NCI-H146 treated with DMSO at 0.1 percent for 48 hours (cell line): Measurements from ENCODE around the gene TENM4.

Experiments
- DNase-seq: peaks from one replicate; lab custom pipeline; 2025; ENCODE audit not compliant: unreplicated experiment; lab: John Stamatoyannopoulos, UW

TENM4 gene

DNA sequence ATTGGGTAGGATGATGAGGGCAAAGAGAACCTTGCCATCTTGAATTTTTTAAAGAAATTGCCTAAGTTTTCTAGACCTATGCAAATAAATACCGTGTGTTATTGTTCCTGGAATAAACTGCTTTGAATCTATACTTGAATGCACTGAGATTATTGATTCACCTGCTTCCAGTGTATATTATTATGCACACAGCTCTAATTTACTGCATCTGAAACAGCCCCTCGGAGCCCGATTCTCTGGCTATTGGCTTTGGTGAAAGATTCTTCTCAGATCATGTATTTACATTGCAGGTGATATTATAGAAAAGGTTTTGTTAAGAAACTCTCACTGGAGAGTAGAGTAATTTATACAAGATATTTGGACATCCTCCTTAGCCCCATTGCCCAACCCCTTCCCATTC, 254.2 kb downstream of the TENM4 start:
- no peak for DNase-seq

DNA sequence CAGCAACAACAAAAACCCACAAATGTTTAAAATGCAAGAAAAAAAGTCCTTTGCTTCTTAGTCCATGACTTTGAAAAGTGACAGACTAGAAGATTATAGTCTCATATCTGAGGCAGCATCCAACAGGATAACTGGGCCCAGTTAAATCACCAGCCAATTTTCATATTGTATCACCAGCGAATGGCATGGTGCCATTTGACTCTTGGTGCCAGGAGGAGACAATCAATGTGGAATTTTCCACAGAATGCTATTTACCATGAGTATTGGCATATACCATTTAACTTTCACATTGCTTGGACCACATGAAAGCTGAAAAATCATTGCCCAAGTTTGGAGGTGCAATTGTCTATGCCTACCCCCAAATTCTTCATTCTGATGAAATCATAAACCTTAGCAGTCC, 255.5 kb downstream of the TENM4 start:
- no peak for DNase-seq

DNA sequence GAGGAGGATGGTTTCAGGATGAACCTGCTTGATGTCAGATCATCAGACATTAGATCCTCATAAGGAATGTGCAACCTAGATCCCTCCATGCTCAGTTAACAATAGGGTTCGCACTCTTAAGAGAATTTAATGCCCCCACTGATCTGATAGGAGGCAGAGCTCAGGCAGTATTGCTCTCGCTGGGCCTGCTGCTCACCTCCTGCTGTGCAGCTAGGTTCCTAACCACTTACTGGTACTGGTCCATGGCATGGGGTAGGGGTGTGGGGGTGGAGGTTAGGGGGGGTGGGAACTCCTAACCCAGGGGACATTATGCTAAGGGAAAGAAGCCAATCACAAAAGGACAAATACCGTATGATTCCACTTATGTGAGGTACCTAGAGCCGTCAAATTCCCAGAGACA, 256.5 kb downstream of the TENM4 start:
- DNase-seq, result no peak

DNA sequence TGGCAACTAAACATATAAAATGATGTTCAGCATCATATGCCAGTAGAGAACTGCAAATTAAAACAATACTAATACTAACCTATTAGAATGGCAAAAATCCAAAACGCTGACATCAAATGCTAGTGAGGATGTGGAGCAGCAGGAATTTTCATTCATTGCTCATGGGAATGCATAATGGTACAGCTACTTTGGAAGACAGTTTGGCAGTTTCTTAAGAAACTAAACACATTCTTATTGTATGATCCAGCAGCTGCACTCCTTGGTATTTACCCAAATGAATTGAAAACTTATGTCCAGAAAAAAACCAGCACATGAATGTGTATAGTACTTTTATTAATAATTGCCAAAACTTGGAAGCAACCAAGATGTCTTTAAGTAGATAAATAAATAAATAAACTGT, 258.0 kb downstream of the TENM4 start:
- no peak for DNase-seq

DNA sequence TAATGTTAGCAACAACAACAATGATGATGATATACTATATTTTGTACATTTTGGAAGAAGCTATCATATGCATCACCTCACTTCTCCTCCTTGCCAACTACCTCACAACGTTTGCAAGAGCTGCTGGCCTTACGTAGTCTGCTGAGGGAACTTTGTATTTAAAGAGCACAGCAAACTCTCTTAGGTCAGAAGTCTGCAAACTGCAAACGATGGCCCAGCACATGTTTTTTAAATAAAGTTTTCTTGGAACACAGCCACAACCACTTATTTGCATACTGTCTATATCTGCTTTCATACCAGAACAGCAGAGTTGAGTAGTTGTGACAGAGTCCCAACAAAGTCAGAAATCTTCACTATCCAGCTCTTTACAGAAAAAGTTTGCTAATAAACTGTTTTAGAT, 261.7 kb downstream of the TENM4 start:
- no peak for DNase-seq

DNA sequence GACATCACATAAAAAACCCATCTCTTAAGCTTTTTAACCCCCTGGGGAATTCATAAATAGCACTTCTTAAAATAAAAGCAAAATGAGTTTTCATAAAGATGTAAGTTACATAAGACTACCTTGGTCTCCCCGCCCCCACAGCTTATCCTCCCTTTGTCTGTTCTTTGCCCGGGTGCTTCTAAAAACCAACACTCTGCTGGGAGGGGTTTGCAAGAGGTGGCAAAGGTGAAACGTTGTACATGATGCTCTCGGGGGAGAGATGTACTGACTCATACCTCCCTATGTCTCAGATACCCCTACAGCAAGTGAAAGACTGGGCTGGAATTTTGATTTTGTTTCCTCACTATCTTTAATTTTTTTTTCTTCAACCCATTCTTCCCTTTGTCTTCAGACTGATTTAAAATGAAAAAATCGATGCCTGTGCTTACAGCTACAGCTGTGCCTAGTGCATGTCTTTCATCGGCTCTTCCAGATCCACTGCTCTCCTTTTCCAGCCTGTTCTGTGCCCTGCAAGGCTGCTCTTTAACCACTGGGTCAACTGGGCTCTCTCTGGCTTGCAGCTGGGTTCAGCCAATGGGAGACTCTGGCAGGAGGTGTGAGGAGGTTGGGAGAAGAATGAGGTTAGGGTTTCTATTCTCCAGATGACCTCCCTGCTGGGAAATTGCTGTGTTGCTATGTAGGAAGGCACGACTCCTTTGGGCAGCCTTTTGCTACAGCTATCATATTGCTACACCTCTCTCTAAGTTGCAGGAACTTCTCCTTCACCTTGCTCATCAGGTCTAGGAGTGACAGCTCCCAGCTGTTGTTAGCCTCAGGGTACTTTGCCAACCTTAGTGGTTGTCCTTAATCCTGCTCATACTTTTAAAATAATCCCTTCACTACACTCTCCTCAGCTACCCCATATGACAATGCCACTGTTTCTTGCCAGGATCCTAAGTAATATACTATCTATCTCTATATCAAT, 266.5 kb downstream of the TENM4 start:
- DNase-seq, result no peak

DNA sequence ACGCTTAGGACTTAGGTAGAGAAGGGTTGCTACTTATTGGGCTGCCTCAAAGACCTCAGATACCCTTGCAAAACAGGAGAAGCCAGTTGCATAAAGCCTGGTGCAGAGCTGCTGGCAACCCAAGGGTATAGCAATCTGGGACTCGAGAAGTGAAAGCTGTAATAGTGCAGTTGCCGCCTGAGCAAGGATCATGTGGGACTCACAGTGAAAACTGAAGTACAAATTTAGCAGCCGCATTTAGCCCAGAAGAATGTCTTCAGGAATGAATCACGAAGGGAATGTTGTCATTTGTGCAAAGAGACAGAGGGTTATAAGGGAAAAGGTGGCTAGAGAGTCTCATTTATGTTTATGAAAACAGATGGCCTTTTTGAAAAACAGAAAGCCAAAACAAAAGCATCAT, 267.2 kb downstream of the TENM4 start:
- DNase-seq, result no peak

DNA sequence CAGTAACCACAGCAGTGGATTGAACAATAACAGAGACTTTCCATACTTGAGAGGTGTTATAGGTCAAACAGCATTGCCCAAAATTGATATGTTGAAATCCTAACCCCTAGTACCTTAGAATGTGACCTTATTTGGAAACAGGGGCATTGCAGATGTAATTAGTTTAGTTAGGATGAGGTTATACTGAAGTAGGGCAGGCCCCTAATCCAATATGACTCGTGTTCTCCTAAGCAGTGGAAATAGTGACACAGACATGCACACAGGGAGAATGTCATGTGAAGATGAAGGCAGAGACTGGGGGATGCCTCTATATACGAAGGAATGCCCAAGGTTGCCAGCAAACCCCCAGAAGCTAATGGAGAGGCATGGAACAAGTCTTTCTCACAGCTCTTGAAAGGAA, 270.5 kb downstream of the TENM4 start:
- DNase-seq, result no peak

DNA sequence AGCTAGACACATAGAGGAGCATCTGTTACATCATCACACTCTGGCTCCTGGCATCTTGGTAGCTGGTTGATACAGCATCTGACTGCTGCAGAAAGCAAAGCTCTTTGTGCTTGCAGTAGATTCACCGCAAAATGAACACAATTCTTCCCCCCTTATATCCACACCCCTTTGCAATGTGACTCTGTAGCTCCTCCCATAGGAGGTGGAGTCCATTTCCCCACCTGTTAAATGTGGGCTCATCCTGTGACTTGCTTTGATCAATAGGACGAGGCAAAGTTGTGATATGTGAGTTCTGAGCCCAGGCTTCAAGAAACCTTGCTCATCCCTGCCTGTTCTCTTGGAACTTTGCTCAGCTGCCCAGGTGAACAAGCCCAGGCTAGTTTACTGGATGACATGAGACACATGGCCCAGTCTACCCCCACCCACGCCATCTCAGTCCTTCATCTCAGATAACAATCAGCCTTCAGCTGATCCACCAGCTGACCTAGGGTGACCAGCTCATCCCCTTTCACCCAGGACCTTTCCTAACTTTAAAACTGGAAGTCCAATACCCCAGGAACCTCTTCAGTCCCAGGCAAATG, 272.2 kb downstream of the TENM4 start:
- DNase-seq, result no peak

DNA sequence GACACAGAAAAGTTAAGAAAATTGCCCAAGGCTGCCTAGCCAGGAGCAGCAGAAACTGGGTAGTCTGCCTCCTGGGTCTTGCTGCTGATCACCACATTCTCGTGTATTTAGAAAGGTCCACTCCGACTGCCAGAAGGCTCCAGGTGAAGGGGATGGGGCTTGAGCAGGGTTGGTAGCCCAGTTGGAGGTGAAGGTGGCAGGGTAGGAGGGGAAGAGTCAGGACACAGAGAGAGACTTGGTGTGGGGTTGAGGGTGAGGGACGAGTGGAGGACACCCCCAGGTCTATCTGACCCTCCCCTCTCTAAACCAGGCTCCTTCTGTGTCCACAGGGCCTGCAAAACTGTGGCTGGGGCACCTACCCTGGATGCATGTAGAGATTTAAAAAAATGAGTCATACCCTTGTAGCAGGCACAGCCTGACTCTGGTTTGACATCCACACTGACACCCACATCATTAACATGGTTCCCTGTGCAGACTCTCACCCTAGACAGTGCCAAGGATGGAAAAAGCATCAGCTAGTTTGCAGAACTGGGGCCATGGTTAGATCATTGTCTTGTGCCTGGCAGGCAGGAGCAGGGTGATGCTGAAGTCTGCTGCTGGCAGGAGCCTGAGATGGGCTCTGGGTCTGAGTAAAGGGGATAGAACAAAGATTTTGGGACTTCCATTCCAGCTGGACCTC, 273.2 kb downstream of the TENM4 start:
- no peak for DNase-seq

DNA sequence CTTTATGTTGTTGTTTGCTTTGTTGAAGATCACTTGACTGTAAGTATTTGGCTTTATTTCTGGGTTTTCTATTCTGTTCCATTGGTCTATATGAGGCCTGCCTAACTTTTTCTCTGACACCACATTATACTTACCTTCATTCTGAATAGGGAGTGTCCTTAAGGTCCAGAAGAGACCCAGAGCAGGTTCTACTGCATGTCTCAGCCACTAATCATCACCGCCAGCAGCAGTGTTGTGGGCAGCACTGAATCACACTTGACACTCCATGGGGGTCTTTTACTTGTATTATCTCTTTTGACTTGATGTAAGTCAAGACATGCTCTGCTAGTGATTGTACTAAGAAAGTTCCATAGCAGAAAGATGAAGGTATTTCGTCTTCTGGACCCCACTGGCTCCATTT, 274.9 kb downstream of the TENM4 start:
- no peak for DNase-seq

DNA sequence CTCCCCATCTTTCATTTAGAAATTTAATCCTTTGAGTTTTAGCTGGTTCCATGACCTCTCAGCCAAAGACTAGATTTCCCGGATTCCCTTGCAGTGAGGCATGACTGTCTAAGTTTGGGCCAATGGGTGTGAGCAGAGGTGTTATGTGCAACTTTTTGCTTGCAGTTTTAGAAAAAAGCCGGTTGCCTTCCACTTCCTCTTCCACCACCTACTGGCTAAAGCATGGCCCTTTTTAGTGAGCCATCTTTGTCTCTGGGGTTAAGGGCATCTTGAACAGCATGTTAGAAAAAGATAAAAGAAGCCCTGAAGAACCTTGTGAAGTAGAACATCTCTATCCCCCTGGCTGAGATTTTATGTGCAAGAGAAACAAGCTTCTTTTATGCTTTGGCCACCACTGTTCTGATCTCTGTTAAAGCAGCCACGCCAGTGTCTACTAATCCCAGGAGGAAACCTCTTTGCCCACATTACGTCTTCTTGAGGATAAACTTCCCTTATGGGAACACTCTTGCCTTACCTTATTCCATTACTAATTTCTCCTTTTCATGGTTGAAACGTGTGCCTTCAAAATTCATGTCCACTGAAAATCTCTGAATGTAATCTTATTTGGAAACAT, 279.9 kb downstream of the TENM4 start:
- DNase-seq, result peak; percentile 11

DNA sequence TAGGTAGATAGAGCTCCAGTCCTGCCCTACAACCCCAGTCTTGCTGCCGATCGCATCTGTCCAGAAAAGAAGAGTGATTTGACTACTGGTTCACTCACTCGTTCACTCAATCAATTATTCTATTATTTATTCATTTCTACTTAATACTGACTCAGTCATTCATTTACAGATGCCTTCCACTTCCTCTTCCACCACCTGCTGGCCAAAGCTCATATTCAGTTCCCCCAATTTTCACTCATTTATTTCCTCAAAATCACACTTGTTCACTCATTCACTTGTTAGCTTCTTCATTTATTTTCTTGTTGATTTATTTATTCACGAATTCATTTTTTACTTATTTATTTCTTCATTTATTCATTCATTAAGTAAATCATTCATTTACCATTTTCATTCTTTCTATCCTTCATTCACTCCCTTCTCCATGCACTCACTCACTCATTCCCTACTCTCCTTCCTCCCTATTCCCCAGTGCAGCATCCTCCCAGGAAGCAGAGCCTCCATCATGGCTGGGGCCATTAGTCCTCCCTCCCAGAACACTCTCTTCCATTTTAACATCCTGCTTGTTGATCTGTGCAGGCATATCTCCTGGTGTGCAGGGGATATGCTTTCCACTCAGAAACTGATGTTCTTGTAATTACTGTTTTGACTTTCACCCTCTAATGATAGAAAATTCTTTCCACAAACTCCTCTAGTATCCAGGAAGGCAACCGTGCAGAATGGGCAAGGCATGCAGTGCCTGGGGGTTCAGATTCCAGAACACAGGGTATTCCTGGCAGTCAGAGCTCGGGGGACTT, 281.0 kb downstream of the TENM4 start:
- DNase-seq, result no peak

DNA sequence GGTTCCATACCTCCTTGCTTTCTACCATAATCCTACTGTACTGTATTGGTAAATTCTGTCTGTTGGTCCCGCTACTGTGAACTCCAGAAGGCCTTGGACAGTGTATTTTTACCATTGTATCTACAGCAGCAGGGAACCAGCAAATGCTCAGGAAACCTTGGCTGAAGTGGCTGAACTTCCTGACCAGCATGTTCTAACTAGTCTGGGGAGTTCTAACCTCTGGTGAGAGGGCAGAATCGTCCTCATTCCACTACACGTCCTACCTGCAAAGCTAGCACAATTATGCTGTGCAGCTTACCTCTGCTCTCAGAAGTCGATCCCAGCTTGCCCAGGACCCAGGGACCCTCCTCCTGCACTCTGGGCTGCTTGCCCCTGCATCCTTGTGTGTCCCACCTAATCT, 283.1 kb downstream of the TENM4 start:
- DNase-seq, result no peak

DNA sequence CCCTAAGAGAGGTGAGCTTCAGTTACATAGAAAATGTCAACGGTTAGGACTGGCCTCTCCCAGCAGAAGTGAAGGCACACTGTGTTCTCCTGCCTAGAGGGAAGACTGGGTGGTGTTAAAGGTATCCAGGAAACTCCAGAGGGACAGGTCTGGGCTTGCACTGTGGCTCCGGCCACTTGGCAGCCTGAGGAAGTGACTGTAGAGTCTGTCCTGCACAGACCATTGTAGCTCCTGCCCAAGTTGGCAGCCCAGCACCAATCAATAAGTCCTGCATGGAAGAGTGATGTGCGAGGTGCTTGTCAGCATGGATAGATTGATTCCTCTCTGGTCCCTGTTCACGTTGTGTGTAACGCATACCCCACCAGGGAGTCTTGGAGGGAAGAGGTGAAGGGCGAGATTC, 284.8 kb downstream of the TENM4 start:
- DNase-seq, result no peak

DNA sequence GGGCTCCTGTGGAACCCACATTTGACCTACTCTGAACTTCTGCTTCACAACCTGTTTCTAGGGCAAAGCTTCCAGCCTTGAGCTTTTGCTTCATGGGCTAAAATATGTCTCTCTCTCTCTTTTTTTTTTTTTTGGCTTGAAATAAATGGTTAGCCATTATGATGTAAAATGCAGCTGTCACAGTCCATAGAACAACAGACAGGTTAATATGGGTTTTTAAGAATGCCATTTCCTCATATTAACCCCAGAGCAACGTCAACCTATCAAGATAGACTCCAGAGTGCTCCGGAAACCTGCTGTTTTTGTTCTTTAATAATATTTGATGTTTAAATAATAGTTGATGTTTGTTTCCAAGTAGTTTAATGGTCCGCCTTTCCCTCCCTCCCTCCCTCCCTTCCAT, 285.6 kb downstream of the TENM4 start:
- DNase-seq, result no peak

DNA sequence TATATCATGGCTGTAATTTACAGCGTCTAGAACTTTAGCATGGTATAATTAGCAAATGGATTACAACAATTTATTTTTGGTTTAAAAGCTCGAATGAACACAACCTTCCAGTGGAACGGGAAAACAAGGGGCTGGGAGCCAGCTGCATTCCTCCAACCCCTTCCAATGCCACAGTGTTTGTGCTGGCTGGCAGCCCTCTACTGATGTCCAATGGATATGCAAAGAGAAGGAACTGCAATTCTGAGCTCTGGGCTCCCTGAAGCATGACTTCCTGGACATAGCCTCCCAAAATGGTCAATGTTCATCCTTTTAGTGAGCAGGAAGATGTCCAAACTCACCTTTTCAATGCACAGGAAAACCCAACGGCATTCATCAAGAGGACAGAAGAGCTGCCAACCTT, 288.3 kb downstream of the TENM4 start:
- no peak for DNase-seq

DNA sequence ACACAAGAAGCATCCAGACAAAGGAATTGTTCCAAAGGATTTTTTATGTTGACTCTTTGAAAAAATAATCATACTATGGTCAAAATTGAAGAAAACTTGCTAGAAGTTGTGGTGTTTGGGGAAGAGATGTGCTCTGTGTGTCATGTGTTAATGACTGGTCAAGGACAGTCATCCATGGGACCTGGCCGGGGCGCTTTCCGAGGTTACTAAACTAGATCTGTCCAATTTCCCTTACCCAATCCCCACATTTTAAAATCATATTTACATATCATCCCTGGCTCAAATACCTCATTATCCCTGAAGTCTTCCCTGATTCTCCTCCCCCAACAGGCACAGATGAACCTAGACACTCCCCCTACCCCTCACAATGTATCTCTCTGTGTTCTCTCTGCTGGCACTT, 289.4 kb downstream of the TENM4 start:
- no peak for DNase-seq

DNA sequence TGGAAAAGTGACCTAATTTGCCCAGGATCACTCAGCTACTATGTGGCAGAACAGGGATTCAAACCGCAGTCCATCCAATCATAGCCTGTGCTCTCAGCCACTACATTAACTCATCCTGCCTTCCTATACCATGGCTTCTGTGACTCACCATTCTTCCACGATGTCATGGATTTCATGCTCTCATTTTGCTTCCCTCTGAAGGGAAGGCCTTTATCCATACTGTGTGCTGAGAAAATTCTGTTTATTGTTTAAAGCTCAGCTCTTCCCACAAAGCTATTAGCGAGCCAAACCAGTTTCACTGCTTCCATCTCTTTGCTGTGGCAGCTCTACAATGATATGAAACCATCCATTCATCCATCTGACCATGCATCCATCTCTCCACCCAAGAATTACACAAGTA, 289.9 kb downstream of the TENM4 start:
- DNase-seq, result no peak

DNA sequence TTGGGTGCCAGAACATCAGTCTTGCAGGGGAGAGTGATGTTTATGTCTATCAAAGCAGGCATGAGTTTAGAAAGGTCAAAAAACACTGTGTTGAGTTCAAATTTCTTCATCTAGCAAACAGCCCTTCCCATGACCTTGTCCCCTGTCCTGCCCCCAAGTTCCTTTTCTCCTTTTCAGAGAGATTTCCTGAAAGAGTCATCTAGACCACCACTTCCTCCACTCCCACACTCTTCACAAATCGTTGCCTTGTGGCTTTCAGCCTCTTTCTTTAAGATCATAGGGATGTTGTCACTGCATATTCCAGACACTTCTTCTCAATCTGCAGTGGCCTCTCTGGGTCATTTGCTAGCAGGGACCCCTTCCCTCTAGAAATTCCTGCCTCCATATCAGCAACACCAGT, 290.5 kb downstream of the TENM4 start:
- no peak for DNase-seq

DNA sequence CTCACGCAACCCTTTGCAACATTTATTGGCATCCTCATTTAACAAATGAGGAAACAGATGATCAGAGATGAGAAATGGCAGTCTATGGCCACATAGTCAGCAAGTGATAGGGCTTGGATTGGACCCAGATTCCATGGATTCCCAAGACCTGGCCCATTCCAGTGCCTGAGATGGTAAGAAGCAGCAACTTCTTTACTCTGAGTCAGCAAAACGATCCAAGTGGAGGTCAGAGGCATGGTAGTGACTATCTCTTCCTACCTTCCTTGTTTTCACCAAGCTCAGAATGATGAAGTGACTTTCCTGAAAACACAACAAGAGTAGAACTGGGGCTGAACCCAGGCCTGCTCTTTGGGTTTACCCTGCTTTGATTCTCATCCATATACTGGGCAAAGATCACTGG, 293.1 kb downstream of the TENM4 start:
- DNase-seq, result no peak
